Aorta (tissue), 5 donors: ENCODE data around the gene IL22RA1. TPM values are rescaled to one million over a fixed set of nuclear protein-coding genes. Genes with fewer than 3 reads are reported as not detected.

Experiments
- ATAC-seq: fragments of 200-7000 bp; cut with Tn5 transposase; one replicate; pipeline ENCODE4 v1.9.1; 2022; ENCODE audit warnings: moderate library complexity; ENCODE audit not compliant: low FRiP score
- DNase-seq, 2 donors: peaks; one replicate each; pipeline ENCODE4 v3.0.0-alpha.2; 2020
- H3K27ac ChIP-seq, 2 donors: one replicate each; pipeline ENCODE4 v1.5.1; 2013; ENCODE audit warnings: low read length in 2 of 2, mild to moderate bottlenecking in 2 of 2, moderate library complexity in 2 of 2, control low read depth in 1 of 2, inconsistent platforms in 1 of 2, low read depth in 1 of 2
- H3K27me3 ChIP-seq, 2 donors: one replicate each; pipeline ENCODE4 v1.6.1; 2013; ENCODE audit warnings: control low read depth in 1 of 2, low read length in 1 of 2, mild to moderate bottlenecking in 1 of 2, moderate library complexity in 1 of 2; ENCODE audit not compliant: insufficient read depth in 2 of 2, control insufficient read depth in 1 of 2
- H3K36me3 ChIP-seq, 2 donors: one replicate each; pipeline ENCODE4 v1.6.1; 2013; ENCODE audit warnings: control low read depth in 1 of 2, low read length in 1 of 2, mild to moderate bottlenecking in 1 of 2; ENCODE audit not compliant: insufficient read depth in 2 of 2, control insufficient read depth in 1 of 2
- H3K4me1 ChIP-seq, 2 donors: one replicate each; pipeline ENCODE4 v1.6.1; 2013; ENCODE audit warnings: low read length in 2 of 2, control low read depth in 1 of 2, mild to moderate bottlenecking in 1 of 2, moderate library complexity in 1 of 2; ENCODE audit not compliant: insufficient read depth in 2 of 2, control insufficient read depth in 1 of 2
- H3K4me3 ChIP-seq, 2 donors: one replicate each; pipeline ENCODE4 v1.5.1; 2013; ENCODE audit warnings: low read length in 2 of 2, control low read depth in 1 of 2, mild to moderate bottlenecking in 1 of 2
- H3K9me3 ChIP-seq: one replicate; pipeline ENCODE4 v1.6.1; 2013; ENCODE audit warnings: mild to moderate bottlenecking, low read length; ENCODE audit not compliant: control insufficient read depth
- WGBS, 2 donors: extraction: QIAGEN DNeasy Blood & Tissue Kit; methylation state at CpG; one replicate each; pipeline ENCODE4 v1.1.7; 2013; 5-methylcytosine and 5-hydroxymethylcytosine counted together
- intact Hi-C, 2 donors: fragments of 100-400 bp; cut with DNase I; formaldehyde crosslinking; loops; one replicate each; pipeline versions ENCODE4 v1.14.2 to v1.15.0; 2022
- polyA plus RNA-seq, 2 donors: library from polyadenylated mRNA; stranded (reverse); fragments of 200-250 nt; gene quantifications; one replicate each; pipeline ENCODE4 v1.2.3, GENCODE V29; 2013
- total RNA-seq, 2 donors: library from RNA; stranded (reverse); fragmentation: NEBNext Ultra II Directional; extraction: Animal tissue kit (Norgen Biotek cat#: 25700); gene quantifications; one replicate each; pipeline ENCODE4 v1.2.1, GENCODE V29; 2021
- donor health status: healthy with polysubstance abuse.
- donor health status: Bipolar disorder and iron deficiency.
- donor health status: DM: no; HTN: no; CAD: no.
- donor health status: DM: no; HTN: no; CAD: no.
- donor health status: DM: yes; HTN: yes; CAD: no.

The IL22RA1 gene
- total and polyA plus RNA-seq, 4 donors, result 0.18 to 2.4 (median 0.23) TPM; not detected in 1

DNA sequence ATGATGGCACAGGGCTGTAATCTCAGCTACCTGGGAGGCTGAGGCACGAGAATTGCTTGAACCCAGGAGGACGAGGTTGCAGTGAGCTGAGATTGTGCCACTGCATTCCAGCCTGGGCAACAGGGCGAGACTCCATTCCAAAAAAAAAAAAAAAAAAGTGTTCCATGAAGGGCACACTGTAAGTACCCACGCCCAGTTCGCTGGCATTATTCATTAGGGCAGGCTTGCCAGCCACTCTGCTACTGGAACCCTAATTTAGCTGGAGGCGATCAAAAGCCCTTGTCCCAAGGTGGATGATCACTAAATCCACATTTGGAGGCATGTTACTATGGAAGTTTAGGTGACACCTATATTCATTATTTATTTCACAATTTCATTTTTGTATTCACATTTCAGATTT is 39.1 kb upstream of the IL22RA1 start:
- H3K9me3 ChIP-seq, result no peaks in the 10 kb centered on the region
- WGBS, 2 donors, result 59% methylated on average over 6 of the region's 6 CpGs
- H3K36me3 ChIP-seq, result no peaks in the 10 kb centered on the region
- no peaks in the 10 kb centered on the region for H3K4me1 ChIP-seq
- intact Hi-C loops, result no loop called here
- peaks cover 0 to 1% of the 10 kb centered on the region in 2 donors for H3K27me3 ChIP-seq
- no peak overlapping the region for H3K4me3 ChIP-seq
- H3K27ac ChIP-seq, result no peak overlapping the region
- ATAC-seq, result no peak
- DNase-seq, result no peak

DNA sequence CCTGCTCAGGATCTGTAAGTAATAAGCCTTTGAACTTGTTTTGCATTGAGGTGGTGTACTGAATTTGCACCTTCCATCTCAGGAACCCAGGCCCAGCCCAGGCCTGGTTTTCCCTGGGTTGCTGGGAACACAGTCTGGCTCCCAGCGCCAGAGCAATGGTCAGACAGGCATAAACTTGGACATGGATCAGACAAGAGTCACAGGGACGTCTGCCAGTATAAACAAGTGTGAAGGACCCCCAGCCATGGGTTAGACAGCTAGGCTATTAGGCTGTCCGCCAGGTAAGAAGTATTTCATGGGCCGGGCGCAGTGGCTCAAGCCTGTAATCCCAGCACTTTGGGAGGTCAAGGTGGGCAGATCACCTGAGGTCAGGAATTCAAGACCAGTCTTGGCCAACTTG is 38.7 kb upstream of the IL22RA1 start:
- no peak for ATAC-seq

DNA sequence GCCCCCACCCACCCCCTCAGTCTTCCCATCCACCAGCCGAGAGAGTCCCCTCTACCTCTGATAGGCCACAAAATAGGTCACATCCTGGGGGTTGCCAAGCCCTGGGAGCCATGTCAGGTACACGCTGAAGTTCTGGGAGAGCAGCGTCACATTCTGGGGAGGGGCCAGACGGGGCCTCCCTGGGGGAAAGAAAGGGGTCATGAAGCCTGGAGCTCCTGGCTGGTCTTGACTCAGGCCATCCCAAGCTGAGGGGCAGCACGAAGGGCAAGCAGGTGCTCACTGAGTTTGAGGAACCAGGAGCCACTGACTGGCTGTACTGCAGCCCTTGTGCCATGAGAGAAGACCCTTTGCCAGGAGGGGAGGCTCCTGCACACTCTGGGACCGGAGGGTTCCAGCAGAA is 37.7 kb upstream of the IL22RA1 start:
- no peak for ATAC-seq
- Histone ChIP-seq H3K27me3 (peaks cover 0 to 1% of the 10 kb centered on the region in 2 donors), H3K9me3 (no peaks in the 10 kb centered on the region), H3K27ac (no peak overlapping the region), H3K4me1 (no peaks in the 10 kb centered on the region), H3K4me3 (no peak overlapping the region), H3K36me3 (no peaks in the 10 kb centered on the region)
- WGBS, 2 donors, result 86 to 89% methylated on average over 6 of the region's 6 CpGs
- peak in 1 of 2 donors; percentile 60 for DNase-seq
- intact Hi-C loops, result no loop called here

More for the DNA sequence above, 38.7 kb upstream of the IL22RA1 start:
- intact Hi-C loops, result no loop called here
- Histone ChIP-seq H3K27me3 (peaks cover 0 to 1% of the 10 kb centered on the region in 2 donors), H3K4me3 (no peak overlapping the region), H3K4me1 (no peaks in the 10 kb centered on the region), H3K27ac (no peak overlapping the region), H3K36me3 (no peaks in the 10 kb centered on the region), H3K9me3 (no peaks in the 10 kb centered on the region)
- DNase-seq, result peak in 1 of 2 donors; percentile 33
- WGBS, 2 donors, result 63 to 73% methylated on average over 5 of the region's 5 CpGs

DNA sequence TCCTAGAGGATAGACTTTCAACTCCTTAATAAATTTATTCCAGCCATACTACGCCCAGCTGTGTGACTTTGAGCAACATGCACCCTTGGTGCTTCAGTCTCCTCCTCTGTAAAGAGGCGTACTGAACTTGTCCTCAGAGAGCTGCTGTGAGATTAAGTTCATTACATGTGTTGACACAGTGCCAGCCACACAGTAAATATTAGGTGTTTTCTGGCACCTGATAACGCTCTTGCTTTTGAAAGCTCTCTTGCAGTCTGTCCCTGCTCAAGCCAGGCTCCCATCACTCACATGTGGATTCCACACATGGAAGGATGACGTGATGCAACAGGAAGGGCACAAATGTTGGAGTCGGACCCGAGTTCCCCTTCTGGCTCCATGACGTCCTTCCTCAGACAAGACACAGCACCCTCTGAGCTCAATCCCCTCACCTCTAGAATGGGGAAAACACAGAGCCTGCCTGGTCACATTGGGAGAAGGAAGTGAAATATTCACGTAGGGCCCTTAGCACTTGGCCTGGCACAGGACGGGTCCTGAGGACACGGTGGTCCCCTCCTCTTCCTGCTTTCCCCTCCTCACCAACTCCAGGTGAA is 36.4 kb upstream of the IL22RA1 start:
- ATAC-seq (no peak), DNase-seq (no peak)
- intact Hi-C loops, result no loop called here
- 82 to 84% methylated on average over 10 of the region's 10 CpGs for WGBS, 2 donors
- Histone ChIP-seq H3K27ac (no peak overlapping the region), H3K4me3 (no peak overlapping the region), H3K27me3 (peaks cover 0 to 1% of the 10 kb centered on the region in 2 donors), H3K4me1 (no peaks in the 10 kb centered on the region), H3K9me3 (no peaks in the 10 kb centered on the region), H3K36me3 (no peaks in the 10 kb centered on the region)

DNA sequence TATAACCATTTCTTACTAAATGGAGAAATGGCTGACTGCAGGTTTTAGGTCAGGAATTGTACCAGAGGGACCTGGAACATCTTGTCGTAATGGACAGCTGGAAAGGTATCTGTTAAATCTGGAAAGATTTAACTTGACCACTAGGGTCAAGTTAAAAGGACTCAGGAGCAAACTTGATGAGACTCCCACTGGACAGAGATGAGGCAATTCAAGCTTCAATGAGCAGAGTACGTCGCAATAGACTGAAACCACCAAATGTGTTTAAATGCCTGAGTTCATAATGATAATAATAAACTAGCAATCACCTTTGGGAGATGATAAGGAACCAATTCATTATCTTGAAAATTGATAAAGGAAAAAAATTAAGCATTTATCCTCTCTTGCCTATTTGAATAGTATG is 35.5 kb upstream of the IL22RA1 start:
- no peak for ATAC-seq
- intact Hi-C loops, result no loop called here
- no peaks in the 10 kb centered on the region for H3K4me1 ChIP-seq

DNA sequence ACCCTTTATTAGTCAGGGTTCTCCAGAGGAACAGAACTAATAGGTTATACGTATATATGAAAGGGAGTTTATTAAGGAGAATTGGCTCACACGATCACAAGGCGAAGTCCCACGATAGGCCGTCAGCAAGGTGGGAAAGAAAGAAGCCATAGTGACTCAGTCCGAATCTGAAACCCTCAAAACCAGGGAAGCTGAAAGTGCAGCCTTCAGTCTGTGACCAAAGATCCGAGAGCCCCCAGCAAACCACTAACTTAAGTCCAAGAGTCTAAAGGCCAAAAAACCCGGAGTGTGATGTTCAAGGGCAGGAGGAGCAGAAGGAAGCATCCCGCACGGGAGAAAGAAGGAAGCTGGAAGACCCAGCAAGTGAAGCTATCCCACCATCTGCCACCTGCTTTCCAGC is 34.2 kb upstream of the IL22RA1 start:
- Histone ChIP-seq H3K27ac (no peak overlapping the region), H3K27me3 (peaks cover 0 to 4% of the 10 kb centered on the region in 2 donors), H3K36me3 (no peaks in the 10 kb centered on the region), H3K4me1 (no peaks in the 10 kb centered on the region), H3K4me3 (no peak overlapping the region), H3K9me3 (peaks cover 2% of the 10 kb centered on the region)
- intact Hi-C loops, result no loop called here
- ATAC-seq (no peak), DNase-seq (no peak)
- 89 to 90% methylated on average over 10 of the region's 10 CpGs for WGBS, 2 donors

More for the DNA sequence above, 35.5 kb upstream of the IL22RA1 start:
- DNase-seq, result no peak
- Histone ChIP-seq H3K27ac (no peak overlapping the region), H3K9me3 (no peaks in the 10 kb centered on the region), H3K36me3 (no peaks in the 10 kb centered on the region), H3K27me3 (peaks cover 0 to 1% of the 10 kb centered on the region in 2 donors), H3K4me3 (no peak overlapping the region)
- 90% methylated on average over 3 of the region's 3 CpGs for WGBS, 2 donors

DNA sequence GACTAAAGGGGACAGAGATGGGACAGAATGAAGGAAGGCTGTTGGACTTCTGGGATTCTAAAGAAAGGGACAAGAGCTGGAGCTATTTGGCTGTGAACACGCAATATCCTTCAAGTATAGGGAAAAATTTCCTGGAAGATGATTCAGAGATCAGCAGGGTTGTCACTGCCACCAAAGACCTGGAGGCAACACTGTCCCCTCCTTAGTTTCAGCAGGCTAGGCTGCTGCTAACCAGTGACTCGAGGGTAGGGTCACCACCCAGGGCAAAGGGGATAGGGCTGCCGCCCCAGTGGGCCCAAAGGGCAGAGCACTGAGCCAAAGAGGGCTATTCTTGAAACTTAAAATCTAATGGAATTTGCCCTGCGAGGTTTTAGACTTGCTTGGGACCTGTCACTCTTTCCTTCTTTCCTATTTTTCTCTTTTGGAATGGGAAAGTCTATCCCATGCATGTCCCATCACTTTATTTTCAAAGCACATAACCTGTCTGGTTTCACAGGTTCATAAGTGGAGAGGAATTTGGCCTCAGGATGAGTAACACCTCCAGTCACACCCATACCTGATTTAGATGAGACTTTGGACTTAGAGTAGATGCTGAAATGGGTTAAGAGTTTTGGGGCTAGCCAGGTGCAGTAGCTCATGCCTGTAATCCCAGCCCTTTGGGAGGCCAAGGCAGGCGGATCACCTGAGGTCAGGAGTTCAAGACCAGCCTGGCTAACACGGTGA is 32.3 kb upstream of the IL22RA1 start:
- intact Hi-C loops, result no loop called here
- no peak overlapping the region for H3K4me3 ChIP-seq
- H3K36me3 ChIP-seq, result no peaks in the 10 kb centered on the region
- no peaks in the 10 kb centered on the region for H3K4me1 ChIP-seq
- H3K9me3 ChIP-seq, result peaks cover 2% of the 10 kb centered on the region
- no peak overlapping the region for H3K27ac ChIP-seq
- ATAC-seq (no peak), DNase-seq (no peak)
- WGBS, 2 donors, result 86 to 89% methylated on average over 6 of the region's 6 CpGs
- peaks cover 0 to 2% of the 10 kb centered on the region in 2 donors for H3K27me3 ChIP-seq

DNA sequence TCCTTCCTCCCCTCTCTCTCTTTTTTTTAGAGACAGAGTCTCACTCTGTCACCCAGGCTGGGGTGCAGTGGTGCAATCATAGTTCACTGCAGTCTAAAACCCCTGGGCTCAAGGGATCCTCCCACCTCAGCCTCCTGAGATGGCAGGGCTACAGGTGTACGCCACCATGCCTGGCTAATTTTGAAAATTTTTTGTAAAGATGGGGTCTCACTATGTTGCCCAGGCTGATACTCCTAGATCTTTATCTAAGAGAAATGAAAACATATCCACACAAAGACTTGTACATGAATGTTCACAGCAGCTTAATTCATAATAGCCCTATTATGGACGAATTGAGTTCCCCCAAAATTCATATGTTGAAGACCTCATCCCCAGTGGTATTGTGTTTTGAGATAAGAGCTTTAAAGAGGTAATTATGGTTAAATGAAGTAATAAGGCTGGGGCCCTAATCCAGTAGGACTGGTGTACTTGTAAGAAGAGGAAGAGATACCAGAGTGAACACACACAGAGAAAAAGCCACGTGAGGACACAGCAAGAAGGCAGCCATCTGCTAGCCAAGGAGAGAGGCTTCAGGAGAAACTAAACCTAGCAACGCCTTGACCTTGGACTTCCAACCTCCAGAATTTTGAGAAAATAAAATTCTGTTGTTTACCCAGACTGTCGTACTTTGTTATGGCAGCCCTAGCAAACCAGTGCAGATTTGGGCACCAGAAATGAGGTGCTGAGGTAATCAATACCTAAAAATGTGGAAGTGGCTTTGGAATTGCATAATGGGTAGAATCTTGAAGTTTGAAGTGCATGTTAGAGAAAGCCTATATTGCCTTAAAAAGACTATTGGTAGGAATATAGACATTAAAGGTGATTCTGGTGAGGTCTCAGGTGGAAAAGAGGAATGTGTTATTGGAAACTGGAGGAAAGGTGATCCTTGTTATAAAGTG is 31.0 kb upstream of the IL22RA1 start:
- peaks cover 0 to 2% of the 10 kb centered on the region in 2 donors for H3K27me3 ChIP-seq
- no peaks in the 10 kb centered on the region for H3K36me3 ChIP-seq
- no peak overlapping the region for H3K27ac ChIP-seq
- WGBS, 2 donors, result 81 to 85% methylated on average over 5 of the region's 5 CpGs
- no peaks in the 10 kb centered on the region for H3K4me1 ChIP-seq
- ATAC-seq, result no peak
- no peak overlapping the region for H3K4me3 ChIP-seq
- no peak for DNase-seq
- peaks cover 2% of the 10 kb centered on the region for H3K9me3 ChIP-seq
- intact Hi-C loops, result no loop called here
